NB4 (cell line): ENCODE results near the gene JAK3.

Experiments used
- CTCF ChIP-seq: IDR thresholded peaks from one replicate; pipeline ENCODE4 v1.5.1; 2012; ENCODE audit warnings: low read depth, low read length
- MAX ChIP-seq: IDR thresholded peaks from 2 replicates; pipeline ENCODE4 v1.6.1; 2011; ENCODE audit warnings: low read depth, low read length
- POLR2A ChIP-seq: IDR thresholded peaks from 2 replicates; pipeline ENCODE4 v1.6.1; 2011; ENCODE audit warnings: mild to moderate bottlenecking; ENCODE audit not compliant: insufficient read length; ENCODE audit errors: extremely low read depth

- no peak for TF ChIP-seq MAX
- no peak for TF ChIP-seq CTCF
- no peak for TF ChIP-seq POLR2A
Measured at GRCh38 chr19:17788632-17789031, 59.1 kb downstream of the JAK3 start.
